HG02938 (cell line): ENCODE results near the gene ONECUT2.

Source experiments
- ATAC-seq: cut with Tn5 transposase; IDR thresholded peaks from one replicate; pipeline ENCODE4 v1.9.1; 2021; ENCODE audit warnings: mild to moderate bottlenecking, moderate library complexity; ENCODE audit not compliant: unreplicated experiment

The ONECUT2 gene

DNA sequence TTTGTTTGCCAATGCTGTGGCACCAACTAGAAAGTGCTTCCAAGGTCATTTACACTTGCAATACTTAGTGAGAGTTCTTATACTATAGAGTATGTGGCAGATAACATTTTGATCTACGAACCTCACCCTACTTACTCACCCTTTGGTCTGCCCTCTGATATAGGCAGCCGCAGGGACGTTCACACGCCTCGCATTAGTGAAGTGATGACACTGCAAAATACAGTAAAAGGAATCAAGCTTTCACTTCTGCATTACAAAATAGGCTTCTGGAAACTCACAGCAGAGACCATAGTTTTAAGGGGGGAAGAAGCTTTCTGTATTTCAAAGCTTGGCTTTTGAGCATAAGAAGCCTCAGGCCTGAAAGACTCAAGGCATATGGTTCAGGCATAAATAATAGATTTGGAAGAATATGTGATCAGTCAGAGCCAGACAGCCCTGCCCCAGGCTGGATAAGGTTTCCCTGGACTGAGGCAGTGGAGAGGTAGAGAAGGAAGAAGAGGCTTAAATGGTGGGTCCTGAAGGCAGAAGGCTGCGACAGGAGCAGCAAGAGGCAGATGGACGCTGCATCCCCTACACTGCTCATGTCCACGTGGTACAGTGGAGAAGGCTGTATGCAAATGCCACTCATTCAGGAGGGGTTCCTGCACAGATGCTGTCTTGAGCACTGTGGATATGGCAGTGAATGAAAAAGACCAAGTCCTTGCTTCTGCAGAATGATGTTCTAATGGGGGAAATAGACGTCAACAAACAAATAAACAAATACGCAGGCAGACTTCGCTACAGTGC, 88.2 kb downstream of the ONECUT2 start:
- no peak for ATAC-seq

DNA sequence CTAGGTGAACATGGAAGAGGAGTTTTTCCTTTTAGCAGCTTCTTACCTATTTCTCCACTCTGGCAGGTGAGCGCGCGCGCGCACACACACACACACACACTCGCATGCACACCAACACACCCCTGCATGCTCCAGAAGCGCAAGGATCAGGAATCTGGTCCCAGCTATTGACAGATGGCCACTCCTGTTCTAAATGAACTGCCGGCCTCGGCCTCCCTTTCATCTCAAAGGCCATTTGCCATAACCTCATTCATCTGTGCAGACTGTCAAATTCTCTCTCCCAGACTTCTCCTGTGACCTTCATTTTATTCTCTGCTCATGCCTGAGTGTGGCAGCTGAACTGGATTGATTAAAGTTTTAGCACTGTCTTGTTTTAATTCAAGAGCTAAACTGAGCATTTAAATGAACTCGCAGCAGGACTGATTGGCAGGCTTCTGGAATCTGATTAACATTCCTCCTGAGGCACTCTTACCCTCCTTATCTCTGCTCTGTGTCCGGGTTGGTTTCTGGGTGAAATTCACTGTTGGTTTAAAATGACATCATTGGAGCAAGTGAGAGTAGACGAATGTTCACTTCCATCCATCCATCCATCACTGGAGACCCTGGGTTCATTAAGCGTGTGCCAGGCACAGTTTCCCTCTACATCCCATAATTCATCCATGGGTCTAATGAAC, 92.5 kb downstream of the ONECUT2 start:
- no peak for ATAC-seq

DNA sequence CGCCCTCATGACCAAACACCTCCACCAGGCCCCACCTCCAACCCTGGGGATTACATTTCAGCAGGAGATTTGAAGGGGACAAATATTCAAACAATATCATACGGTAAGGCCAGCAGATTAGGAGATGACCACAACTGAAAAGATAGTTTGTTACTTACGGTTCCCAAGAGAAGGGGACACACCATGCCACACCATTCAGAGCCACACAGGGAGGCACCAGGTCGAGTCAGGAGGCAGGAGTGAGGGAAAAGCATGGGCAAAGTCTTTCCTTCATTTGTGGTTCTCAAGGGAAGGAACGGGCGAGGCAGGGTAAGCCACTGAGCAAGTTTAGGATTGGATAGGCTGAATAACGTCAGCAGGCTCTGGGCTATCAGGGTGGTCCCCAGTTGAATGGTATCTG, 94.0 kb downstream of the ONECUT2 start:
- no peak for ATAC-seq

DNA sequence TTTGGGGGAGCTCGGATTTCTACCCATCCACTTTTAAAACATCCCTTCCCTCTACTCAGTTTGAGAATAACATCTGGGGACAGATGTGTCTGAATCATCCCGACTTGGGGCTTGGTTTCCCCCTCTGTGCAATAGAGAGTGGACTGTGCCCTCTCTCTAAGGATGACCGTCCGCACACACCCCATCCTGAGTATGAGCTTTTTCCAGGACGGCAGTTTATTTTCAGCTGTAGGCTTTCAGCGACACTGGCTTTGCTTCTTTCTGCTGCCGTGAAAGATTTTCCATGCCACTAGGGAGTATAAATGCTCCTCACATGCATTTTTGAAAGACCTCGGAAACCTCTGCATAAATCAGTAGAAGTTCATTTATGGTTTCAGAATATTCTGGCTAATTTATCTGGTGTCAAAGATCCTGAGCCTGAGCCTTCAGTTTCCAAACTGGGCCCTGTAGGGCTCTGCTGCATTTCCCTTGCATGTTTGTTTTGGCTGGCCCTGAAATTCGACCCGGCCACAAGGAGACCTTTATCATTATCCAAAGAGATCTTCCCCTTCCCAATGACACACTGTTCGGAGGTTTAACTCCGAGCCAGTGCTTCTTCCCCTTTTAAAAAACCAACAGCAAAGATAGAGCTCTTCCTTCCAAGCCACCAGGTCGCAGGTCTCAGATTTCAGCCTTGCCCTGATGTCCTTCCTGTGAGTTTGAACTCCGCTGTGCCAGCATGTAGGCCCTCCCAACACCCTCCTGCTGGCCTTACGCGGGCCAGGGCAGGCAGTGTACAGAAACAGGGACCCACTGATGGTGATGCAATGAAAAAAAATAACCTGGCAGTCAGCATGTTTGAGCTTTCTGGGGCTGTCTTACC, 98.1 kb downstream of the ONECUT2 start:
- no peak for ATAC-seq

DNA sequence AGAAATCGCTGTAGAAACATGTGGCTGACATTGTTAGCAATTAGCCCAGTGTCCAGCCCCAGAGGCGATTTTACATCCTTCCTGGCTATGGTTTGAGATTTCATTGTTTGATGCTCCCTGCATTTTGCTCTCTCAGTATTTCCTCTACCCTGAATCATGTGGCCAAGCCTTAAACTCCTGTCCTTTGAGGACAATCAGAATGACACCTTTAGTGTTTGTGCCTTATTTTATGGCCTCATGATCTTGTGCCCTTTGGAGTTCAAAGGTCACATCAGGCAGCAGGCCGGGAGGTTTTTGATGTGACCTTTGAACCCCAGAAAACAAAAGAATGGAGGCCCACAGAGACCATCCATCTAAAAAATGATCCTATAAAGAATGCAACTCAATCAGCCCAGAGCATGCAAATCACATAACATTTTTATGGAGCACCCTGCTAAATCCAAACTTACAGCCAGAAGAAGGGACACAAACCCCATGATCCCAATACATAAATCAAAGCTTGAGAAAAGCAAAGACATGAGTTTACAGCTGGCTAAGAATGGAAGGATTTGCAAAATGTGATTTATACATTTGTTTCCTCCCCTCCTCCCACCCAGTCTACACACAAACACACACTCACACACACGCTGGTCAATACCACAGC, 98.8 kb downstream of the ONECUT2 start:
- ATAC-seq: no peak

DNA sequence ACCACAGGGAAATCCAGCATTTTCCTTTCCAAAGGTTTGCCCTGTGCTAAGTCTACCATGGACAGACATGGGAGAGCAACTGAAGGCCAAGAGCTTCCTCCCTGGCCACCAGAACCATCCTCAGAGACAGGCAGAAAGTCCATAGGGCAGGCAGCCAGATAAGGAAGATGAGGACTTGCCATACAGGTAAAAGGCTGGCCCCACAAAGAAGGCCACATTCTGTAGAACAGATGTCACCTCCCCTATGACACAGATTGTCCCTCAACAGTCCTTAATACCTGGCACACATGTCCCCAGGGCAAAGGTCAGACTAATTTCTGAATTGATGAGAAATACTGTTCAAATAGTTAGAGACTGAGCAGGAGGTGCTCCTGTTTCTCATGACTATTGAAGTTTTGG, 99.3 kb downstream of the ONECUT2 start:
- ATAC-seq: no peak

DNA sequence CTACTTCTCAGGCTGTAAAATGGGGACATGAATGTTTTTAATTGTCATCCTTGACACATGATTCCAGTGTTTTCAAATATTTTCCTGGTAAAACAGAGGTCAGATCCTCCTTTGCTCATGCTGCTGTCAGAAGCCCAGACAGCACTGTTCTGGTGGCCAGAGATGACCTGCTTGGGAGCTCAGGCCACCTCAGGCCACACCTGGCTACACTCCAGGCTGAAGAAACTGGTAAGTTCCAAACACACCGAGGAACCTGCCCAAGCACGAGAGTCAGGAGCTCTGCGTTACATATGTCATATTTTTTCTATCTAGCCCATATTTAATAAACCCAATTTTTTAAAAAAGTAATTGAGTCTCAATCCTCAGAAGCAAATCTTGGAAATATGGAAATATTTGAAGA, 103.4 kb downstream of the ONECUT2 start:
- no peak for ATAC-seq

DNA sequence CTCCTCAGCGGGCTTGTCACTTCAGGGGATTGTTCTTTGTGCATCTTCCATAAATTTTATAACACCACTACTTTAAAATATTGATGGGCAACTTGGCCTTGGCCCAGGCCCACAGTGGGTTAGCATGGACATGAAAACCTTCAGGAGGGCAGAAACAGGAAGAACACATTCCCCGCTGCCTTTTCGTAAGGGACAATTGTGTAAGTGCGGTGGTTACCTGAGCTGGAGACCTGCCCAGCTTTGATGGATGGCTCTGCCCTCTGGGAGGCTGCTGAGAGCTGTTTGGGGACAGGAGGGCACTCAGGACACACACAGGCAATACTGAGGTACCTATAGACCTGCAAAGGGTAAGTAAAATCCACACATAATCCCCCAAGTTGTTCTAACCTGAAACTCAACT, 104.5 kb downstream of the ONECUT2 start:
- no peak for ATAC-seq
